CD4-positive, alpha-beta T cell (primary cell): ENCODE data around the gene CACNG6. TPM values are rescaled to one million over a fixed set of nuclear protein-coding genes. Genes with fewer than 3 reads are reported as not detected.

Experiments
- ATAC-seq: fragments of 200-7000 bp; cut with Tn5 transposase; one replicate; pipeline ENCODE4 v1.10.0; 2022; ENCODE audit warnings: mild to moderate bottlenecking; ENCODE audit not compliant: poor library complexity
- CTCF ChIA-PET: fragments of 350-600 bp; sonication (Branson Sonifier 250); formaldehyde crosslinking; loops from one replicate; lab custom pipeline; 2021; ENCODE audit warnings: antibody characterized with exemption, inconsistent platforms; lab: Charles Lee
- POLR2A ChIA-PET: fragments of 350-600 bp; sonication (Branson Sonifier 250); formaldehyde crosslinking; loops from one replicate; lab custom pipeline; 2021; ENCODE audit warnings: antibody characterized with exemption, inconsistent platforms; lab: Charles Lee
- DNase-seq, 14 experiments: peaks; one replicate each; pipeline ENCODE4 v3.0.0-alpha.2; 2013 to 2020; ENCODE audit warnings: mixed read lengths in 2 of 14
- H3K27ac ChIP-seq, 2 donors: one replicate each; pipeline versions ENCODE4 v1.5.1 to v1.7.0; 2013; ENCODE audit warnings: low read length in 2 of 2, low read depth in 1 of 2, mild to moderate bottlenecking in 1 of 2
- H3K27me3 ChIP-seq, 2 experiments: 1 replicate in 1 of 2; 2 replicates in 1 of 2; pipeline versions ENCODE4 v1.6.1 to v1.7.0; 2013; ENCODE audit warnings: low read length in 2 of 2, control low read depth in 1 of 2, mild to moderate bottlenecking in 1 of 2, moderate library complexity in 1 of 2; ENCODE audit not compliant: insufficient read depth in 2 of 2, control insufficient read depth in 1 of 2
- H3K36me3 ChIP-seq: one replicate; pipeline ENCODE4 v1.6.1; 2013; ENCODE audit warnings: low read length, control low read depth; ENCODE audit not compliant: insufficient read depth
- H3K4me1 ChIP-seq: one replicate; pipeline ENCODE4 v1.6.1; 2013; ENCODE audit warnings: low read length, control low read depth; ENCODE audit not compliant: insufficient read depth
- H3K4me3 ChIP-seq: one replicate; pipeline ENCODE4 v1.5.1; 2013; ENCODE audit warnings: mild to moderate bottlenecking, low read length, moderate library complexity
- H3K9me3 ChIP-seq, 2 experiments: 1 replicate in 1 of 2; 2 replicates in 1 of 2; pipeline versions ENCODE4 v1.6.1 to v1.7.0; 2013; ENCODE audit warnings: low read length in 2 of 2, mild to moderate bottlenecking in 2 of 2, control low read depth in 1 of 2, moderate library complexity in 1 of 2; ENCODE audit not compliant: control insufficient read depth in 1 of 2, insufficient read depth in 1 of 2
- H3K27ac Mint-ChIP-seq: one replicate; pipeline ENCODE4 v1.8.0; 2020; ENCODE audit warnings: mixed read lengths
- H3K27me3 Mint-ChIP-seq: one replicate; pipeline ENCODE4 v1.8.0; 2021; ENCODE audit warnings: mixed read lengths
- H3K36me3 Mint-ChIP-seq: one replicate; pipeline ENCODE4 v1.8.0; 2021; ENCODE audit warnings: low read depth, mixed read lengths
- H3K4me1 Mint-ChIP-seq: one replicate; pipeline ENCODE4 v1.8.0; 2021; ENCODE audit warnings: low read depth, mixed read lengths
- H3K4me3 Mint-ChIP-seq: one replicate; pipeline ENCODE4 v1.8.0; 2020; ENCODE audit warnings: mild to moderate bottlenecking, mixed read lengths
- H3K9me3 Mint-ChIP-seq: one replicate; pipeline ENCODE4 v1.8.0; 2020; ENCODE audit warnings: mixed read lengths
- intact Hi-C, 2 experiments: fragments of 100-400 bp; cut with DNase I in 1 of 2; cut with micrococcal nuclease in 1 of 2; formaldehyde crosslinking; loops; one replicate each; pipeline versions ENCODE4 v1.15.1 to v1.9.0; 2023 to 2025; cut with DNase I, micrococcal nuclease
- total RNA-seq, 174 experiments: library from RNA in 2 of 174; stranded (reverse) in 2 of 174; gene quantifications; one replicate each; pipeline ENCODE4 v1.2.3 and lab custom pipeline; 2021 to 2026
- TF ChIP-seq, protein P1 (sequence below): fragments of 200-600 bp; IDR thresholded peaks from one replicate; pipeline ENCODE4 v1.8.0; 2022; ENCODE audit warnings: antibody characterized with exemption, mild to moderate bottlenecking

Gene CACNG6
- total RNA-seq, 2 experiments from 2014 or later, result not detected

DNA sequence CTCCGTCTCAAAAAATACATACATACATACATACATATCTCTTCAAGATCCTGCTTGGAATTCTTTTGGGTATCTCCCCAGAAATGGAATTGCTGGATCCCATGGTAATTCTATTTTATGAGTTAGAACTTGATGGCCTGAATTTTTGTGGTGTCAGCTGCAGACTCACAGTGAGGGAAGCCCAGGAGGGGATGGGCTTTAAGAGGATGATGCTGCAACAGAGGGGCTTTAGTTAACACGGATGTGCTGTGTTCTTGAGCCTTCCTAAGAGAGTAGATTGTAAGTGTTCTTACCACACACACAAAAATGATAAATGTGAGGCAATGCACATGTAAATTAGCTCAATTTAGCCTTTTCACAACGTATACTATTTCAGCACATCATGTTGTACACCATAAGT is 31.8 kb downstream of the CACNG6 start:
- H3K27me3 ChIP-seq, result peaks cover 10 to 22% of the 10 kb centered on the region in 2 experiments

DNA sequence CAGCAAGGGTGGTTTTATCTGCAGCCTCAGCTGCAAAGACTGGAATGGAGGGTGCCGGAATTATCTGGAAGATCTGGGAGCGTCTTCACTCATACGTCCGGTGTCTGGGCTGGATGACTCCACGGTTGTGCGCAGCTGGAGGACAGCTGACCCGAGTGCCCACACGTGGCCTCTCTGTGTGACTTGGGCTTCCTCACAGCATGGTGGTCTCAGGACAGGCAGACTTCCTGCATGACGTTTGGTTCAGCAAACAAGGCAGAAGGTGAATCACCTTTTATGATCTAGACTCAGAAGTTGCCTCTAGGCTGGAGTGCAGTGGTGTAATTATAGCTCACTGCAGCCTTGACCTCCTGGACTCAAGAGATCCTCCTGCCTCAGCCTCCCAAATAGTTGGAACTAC is 33.2 kb downstream of the CACNG6 start:
- TF ChIP-seq, protein P1, sequence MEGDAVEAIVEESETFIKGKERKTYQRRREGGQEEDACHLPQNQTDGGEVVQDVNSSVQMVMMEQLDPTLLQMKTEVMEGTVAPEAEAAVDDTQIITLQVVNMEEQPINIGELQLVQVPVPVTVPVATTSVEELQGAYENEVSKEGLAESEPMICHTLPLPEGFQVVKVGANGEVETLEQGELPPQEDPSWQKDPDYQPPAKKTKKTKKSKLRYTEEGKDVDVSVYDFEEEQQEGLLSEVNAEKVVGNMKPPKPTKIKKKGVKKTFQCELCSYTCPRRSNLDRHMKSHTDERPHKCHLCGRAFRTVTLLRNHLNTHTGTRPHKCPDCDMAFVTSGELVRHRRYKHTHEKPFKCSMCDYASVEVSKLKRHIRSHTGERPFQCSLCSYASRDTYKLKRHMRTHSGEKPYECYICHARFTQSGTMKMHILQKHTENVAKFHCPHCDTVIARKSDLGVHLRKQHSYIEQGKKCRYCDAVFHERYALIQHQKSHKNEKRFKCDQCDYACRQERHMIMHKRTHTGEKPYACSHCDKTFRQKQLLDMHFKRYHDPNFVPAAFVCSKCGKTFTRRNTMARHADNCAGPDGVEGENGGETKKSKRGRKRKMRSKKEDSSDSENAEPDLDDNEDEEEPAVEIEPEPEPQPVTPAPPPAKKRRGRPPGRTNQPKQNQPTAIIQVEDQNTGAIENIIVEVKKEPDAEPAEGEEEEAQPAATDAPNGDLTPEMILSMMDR, result no peak
- Histone ChIP-seq H3K36me3 (no peaks in the 10 kb centered on the region), H3K27ac (no peak overlapping the region), H3K9me3 (peaks cover 0 to 6% of the 10 kb centered on the region in 2 experiments), H3K4me1 (peaks cover 6% of the 10 kb centered on the region), H3K27me3 (peaks cover 10 to 22% of the 10 kb centered on the region in 2 experiments), H3K4me3 (no peak overlapping the region)
- Mint-ChIP-seq H3K4me1 (no peaks in the 10 kb centered on the region), H3K27ac (no peak overlapping the region), H3K4me3 (no peak overlapping the region), H3K9me3 (no peaks in the 10 kb centered on the region), H3K36me3 (no peaks in the 10 kb centered on the region), H3K27me3 (peaks cover 53% of the 10 kb centered on the region)
- DNase-seq, result no peak
- CTCF ChIA-PET, result interaction anchor here (0.8 to 1.2 kb wide), 4 partner anchors 17 to 232 kb away, joined by 3 to 6 read pairs (median 4); no protein-coding TSS in a partner anchor
- ATAC-seq, result no peak
- intact Hi-C loops, result loop anchor here (1.0 to 5.0 kb wide), 5 partner anchors 117 to 827 kb away; partner anchors contain the start of gene CACNG7 (in 1 of the 2)
- POLR2A ChIA-PET, result interaction anchor here (0.7 kb wide), 1 partner anchor 553 kb away, joined by 3 read pairs; no protein-coding TSS in a partner anchor

More for the DNA sequence above, 31.8 kb downstream of the CACNG6 start:
- H3K9me3 ChIP-seq, result peaks cover 0 to 6% of the 10 kb centered on the region in 2 experiments
- CTCF ChIA-PET, result interaction anchor here (1.1 to 2.0 kb wide), 5 partner anchors 10 to 230 kb away, joined by 3 to 8 read pairs (median 5); no protein-coding TSS in a partner anchor
- peaks cover 48% of the 10 kb centered on the region for H3K27me3 Mint-ChIP-seq
- H3K36me3 ChIP-seq, result no peaks in the 10 kb centered on the region
- no peaks in the 10 kb centered on the region for H3K4me1 Mint-ChIP-seq
- no peak for DNase-seq
- ATAC-seq, result no peak
- TF ChIP-seq, protein P1, result no peak
- no peaks in the 10 kb centered on the region for H3K9me3 Mint-ChIP-seq
- no peak overlapping the region for H3K4me3 ChIP-seq
- POLR2A ChIA-PET, result interaction anchor here (1.1 kb wide), 1 partner anchor 157 kb away, joined by 4 read pairs; no protein-coding TSS in a partner anchor
- no peak overlapping the region for H3K27ac ChIP-seq
- intact Hi-C loops, result loop anchor here (1.0 to 5.0 kb wide), 4 partner anchors 116 to 251 kb away; partner anchors contain the start of gene CACNG7 (in 1 of the 2)
- no peak overlapping the region for H3K27ac Mint-ChIP-seq
- H3K4me1 ChIP-seq, result peaks cover 6% of the 10 kb centered on the region
- H3K36me3 Mint-ChIP-seq, result no peaks in the 10 kb centered on the region
- H3K4me3 Mint-ChIP-seq, result no peak overlapping the region

DNA sequence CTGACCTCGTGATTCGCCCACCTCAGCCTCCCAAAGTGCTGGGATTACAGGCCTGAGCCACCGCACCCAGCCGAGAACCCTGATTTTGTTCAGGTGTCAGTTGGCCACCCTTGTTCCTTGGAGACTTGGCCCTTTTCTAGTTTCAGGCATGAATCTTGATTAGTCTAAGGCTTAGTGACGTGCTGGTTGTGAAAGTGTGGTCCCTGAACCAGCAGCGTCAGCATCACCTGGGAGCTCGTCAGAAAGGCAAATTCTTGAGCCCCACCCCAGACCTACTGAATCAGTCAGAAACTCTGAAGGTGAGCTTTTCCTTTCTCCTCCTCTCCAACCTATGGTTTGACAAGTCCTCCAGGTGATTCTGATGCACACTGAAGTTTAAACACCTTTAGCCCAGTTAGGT is 35.2 kb downstream of the CACNG6 start:
- ATAC-seq (no peak), DNase-seq (no peak)
- no peaks in the 10 kb centered on the region for H3K4me1 Mint-ChIP-seq
- Histone ChIP-seq H3K27ac (no peak overlapping the region), H3K27me3 (peaks cover 12 to 22% of the 10 kb centered on the region in 2 experiments), H3K4me3 (no peak overlapping the region), H3K9me3 (peaks cover 0 to 6% of the 10 kb centered on the region in 2 experiments), H3K4me1 (peaks cover 8% of the 10 kb centered on the region), H3K36me3 (no peaks in the 10 kb centered on the region)
- peaks cover 55% of the 10 kb centered on the region for H3K27me3 Mint-ChIP-seq
- TF ChIP-seq, protein P1, result no peak
- no peak overlapping the region for H3K27ac Mint-ChIP-seq
- H3K4me3 Mint-ChIP-seq, result no peak overlapping the region
- ChIA-PET POLR2A (no interaction called here), CTCF (interaction anchor here (0.6 kb wide), 1 partner anchor 909 kb away, joined by 3 read pairs; no protein-coding TSS in a partner anchor)
- no peaks in the 10 kb centered on the region for H3K36me3 Mint-ChIP-seq
- H3K9me3 Mint-ChIP-seq, result no peaks in the 10 kb centered on the region
- intact Hi-C loops, result loop anchor here in 1 of 2 experiments (5.0 kb wide), 1 partner anchor 829 kb away; no protein-coding TSS in a partner anchor
